HepG2 (cell line): ENCODE results near the gene RBM5. TPM values are rescaled to one million over a fixed set of nuclear protein-coding genes. Genes with fewer than 3 reads are reported as not detected.

ENCODE experiments used
- ARHGAP35 ChIP-seq: sonication (generic); formaldehyde crosslinking; IDR thresholded peaks from 2 replicates; pipeline ENCODE4 v1.9.0; 2022; ENCODE audit warnings: mild to moderate bottlenecking, inconsistent platforms, moderate library complexity, missing genetic modification reagents, borderline replicate concordance
- ARNT ChIP-seq: fragments of 450-650 bp; IDR thresholded peaks from 2 replicates; pipeline ENCODE4 v1.6.1; 2017
- BCLAF1 ChIP-seq: fragments of 450-650 bp; IDR thresholded peaks from 2 replicates; pipeline ENCODE4 v1.6.1; 2017; ENCODE audit warnings: mild to moderate bottlenecking
- CEBPB ChIP-seq: IDR thresholded peaks from 2 replicates; pipeline ENCODE4 v1.6.1; 2011; ENCODE audit warnings: low read depth, low read length, improper control_type of control experiment, borderline replicate concordance
- CHCHD3 ChIP-seq: sonication (generic); formaldehyde crosslinking; IDR thresholded peaks from 2 replicates; pipeline ENCODE4 v1.8.0; 2022; ENCODE audit warnings: mild to moderate bottlenecking, missing genetic modification reagents, moderate library complexity
- EP300 ChIP-seq, 3 experiments: sonication (generic) in 1 of 3; formaldehyde crosslinking in 1 of 3; IDR thresholded peaks; 2 replicates each; pipeline versions ENCODE4 v1.5.1 to v1.6.1; 2011 to 2020; ENCODE audit warnings: low read depth in 2 of 3, low read length in 2 of 3, borderline replicate concordance in 1 of 3, improper control_type of control experiment in 1 of 3, mild to moderate bottlenecking in 1 of 3, missing genetic modification reagents in 1 of 3, moderate library complexity in 1 of 3
- HOMEZ ChIP-seq: IDR thresholded peaks from 2 replicates; pipeline ENCODE4 v1.6.1; 2016; ENCODE audit warnings: low read depth
- KDM4B ChIP-seq: sonication (generic); formaldehyde crosslinking; IDR thresholded peaks from 2 replicates; pipeline ENCODE4 v1.4.0; 2020; ENCODE audit warnings: missing genetic modification reagents
- MBNL3 ChIP-seq: fragments of 250-450 bp; sonication (Bioruptor Pico); conservative IDR thresholded peaks from 2 replicates; pipeline ENCODE4 v1.8.0; 2022; ENCODE audit warnings: mild to moderate bottlenecking, inconsistent platforms
- NR2C2 ChIP-seq: sonication (generic); formaldehyde crosslinking; IDR thresholded peaks from 2 replicates; pipeline ENCODE4 v1.4.0; 2020; ENCODE audit warnings: missing genetic modification reagents, mild to moderate bottlenecking, moderate library complexity, borderline replicate concordance
- PBX3 ChIP-seq: sonication (generic); formaldehyde crosslinking; IDR thresholded peaks from 2 replicates; pipeline ENCODE4 v1.8.1; 2023; ENCODE audit warnings: missing genetic modification reagents, inconsistent platforms, borderline replicate concordance
- SIN3A ChIP-seq: IDR thresholded peaks from 2 replicates; pipeline ENCODE4 v1.6.1; 2011; ENCODE audit warnings: low read depth, mild to moderate bottlenecking, control low read depth, low read length, borderline replicate concordance
- SMAD3 ChIP-seq: sonication (generic); formaldehyde crosslinking; IDR thresholded peaks from 2 replicates; pipeline ENCODE4 v1.4.0; 2020; ENCODE audit warnings: missing genetic modification reagents
- ZNF235 ChIP-seq: sonication (generic); formaldehyde crosslinking; IDR thresholded peaks from 2 replicates; pipeline ENCODE4 v1.8.1; 2023; ENCODE audit warnings: mild to moderate bottlenecking, missing genetic modification reagents, borderline replicate concordance
- ZNF367 ChIP-seq: sonication (generic); formaldehyde crosslinking; IDR thresholded peaks from 2 replicates; pipeline ENCODE4 v1.4.0; 2020; ENCODE audit warnings: missing genetic modification reagents, borderline replicate concordance
- ZNF710 ChIP-seq: sonication (generic); formaldehyde crosslinking; IDR thresholded peaks from 2 replicates; pipeline ENCODE4 v1.5.0; 2020; ENCODE audit warnings: mild to moderate bottlenecking, missing genetic modification reagents, borderline replicate concordance
- ZNF772 ChIP-seq: sonication (generic); formaldehyde crosslinking; IDR thresholded peaks from 2 replicates; pipeline ENCODE4 v1.5.0; 2020; ENCODE audit warnings: mild to moderate bottlenecking, missing genetic modification reagents
- ZNF782 ChIP-seq: sonication (generic); formaldehyde crosslinking; IDR thresholded peaks from 2 replicates; pipeline ENCODE4 v1.4.0; 2020; ENCODE audit warnings: missing genetic modification reagents, mild to moderate bottlenecking, borderline replicate concordance
- polyA plus RNA-seq, 8 experiments: library from polyadenylated mRNA; depleted of rRNA in 3 of 8; stranded (reverse) in 7 of 8; unstranded in 1 of 8; fragments of >200 nt; fragmentation: Illumina TruSeq in 4 of 8; extraction: Trizol in 4 of 8; gene quantifications; 2 replicates each; pipeline versions ENCODE4 v1.2.1 to v1.2.3, GENCODE V29; 2011 to 2016; ENCODE audit warnings: low read depth in 4 of 8, missing spikeins in 1 of 8, mixed read lengths in 1 of 8; ENCODE audit not compliant: insufficient read depth in 1 of 8
- total RNA-seq, 5 experiments: library from RNA; depleted of rRNA; stranded (reverse); fragments of >200 nt; fragmentation: Illumina TruSeq; extraction: Trizol; gene quantifications; 2 replicates each; pipeline ENCODE4 v1.2.3, GENCODE V29; 2016; ENCODE audit warnings: low read depth in 1 of 5

The RBM5 gene
- total and polyA plus RNA-seq, 2 of the 13 experiments (the other 11 are each of a cell fraction or from before 2014, with no cell fraction given): 106 to 204 TPM

- peak; percentile 49; the same call in 1 of the 2 replicates for TF ChIP-seq NR2C2
- TF ChIP-seq ZNF367 (CRISPR knock-in tag): no peak
- 0 out of 2 replicates have a peak, but pooled peaks have one; percentile 44 for TF ChIP-seq PBX3 (CRISPR knock-in tag)
- peak in 1 of 2 experiments; percentile 32; a peak in 2 of 4 replicates for TF ChIP-seq EP300 (IDR thresholded peaks at IDR 0.05; ENCODE audit: low read depth in 2 of 2, low read length in 2 of 2)
- TF ChIP-seq EP300 (CRISPR knock-in tag; IDR thresholded peaks at IDR 0.05; ENCODE audit: borderline replicate concordance): no peak
- TF ChIP-seq ZNF772: peak; percentile 20; the same call in 1 of the 2 replicates
- no peak for TF ChIP-seq CEBPB
- TF ChIP-seq ARHGAP35 (CRISPR knock-in tag): no peak
- TF ChIP-seq ZNF710 (CRISPR knock-in tag): no peak
- no peak for TF ChIP-seq ZNF235
- TF ChIP-seq SMAD3: peak; percentile 43; the same call in 1 of the 2 replicates
- peak; percentile 33; the same call in 1 of the 2 replicates for TF ChIP-seq SIN3A
- no peak for TF ChIP-seq KDM4B
- TF ChIP-seq ARNT: no peak
- no peak for TF ChIP-seq MBNL3 (CRISPR knock-in tag)
- no peak for TF ChIP-seq BCLAF1
- no peak; the same call in 1 of the 2 replicates for TF ChIP-seq ZNF782 (CRISPR knock-in tag)
- no peak for TF ChIP-seq CHCHD3 (CRISPR knock-in tag)
- no peak for TF ChIP-seq HOMEZ (CRISPR knock-in tag)
Measured at GRCh38 chr3:50088725-50089608, at the start of gene RBM5 (continued).
